Fibroblast of lung (primary cell): ENCODE data around the gene FRS3. TPM values are rescaled to one million over a fixed set of nuclear protein-coding genes. Genes with fewer than 3 reads are reported as not detected.
A peak's percentile ranks its signal among the peaks of the same experiment; 100 is the strongest.

ENCODE experiments used
- DNase-seq, 2 donors: peaks; one replicate each; pipeline versions ENCODE4 v3.0.0 to v3.0.0-alpha.2; 2010; ENCODE audit warnings: low read depth in 2 of 2
- H2AFZ ChIP-seq: 2 replicates; pipeline ENCODE4 v1.5.1; 2012; ENCODE audit warnings: low read length, control low read depth, inconsistent platforms
- H3K27ac ChIP-seq: 2 replicates; pipeline ENCODE4 v1.5.1; 2011; ENCODE audit warnings: low read length, control low read depth; ENCODE audit not compliant: insufficient read depth
- H3K27me3 ChIP-seq: 2 replicates; pipeline ENCODE4 v1.5.1; 2011; ENCODE audit warnings: mild to moderate bottlenecking, low read length; ENCODE audit not compliant: control insufficient read depth, insufficient read depth
- H3K36me3 ChIP-seq: 2 replicates; pipeline ENCODE4 v1.5.1; 2011; ENCODE audit warnings: low read length; ENCODE audit not compliant: control insufficient read depth, insufficient read depth
- H3K4me1 ChIP-seq: 2 replicates; pipeline ENCODE4 v1.5.1; 2011; ENCODE audit warnings: low read length; ENCODE audit not compliant: control insufficient read depth, insufficient read depth; ENCODE audit errors: extremely low read depth
- H3K4me2 ChIP-seq: 2 replicates; pipeline ENCODE4 v1.5.1; 2011; ENCODE audit warnings: low read length, control low read depth; ENCODE audit not compliant: insufficient read depth; ENCODE audit errors: extremely low read depth
- H3K4me3 ChIP-seq, 4 experiments: fragments of 200-600 bp in 1 of 4; sonication (generic) in 1 of 4; replicated peaks in 1 of 4; 2 replicates each; pipeline ENCODE4 v1.5.1; 2011 to 2016; ENCODE audit warnings: low read length in 4 of 4, low read depth in 3 of 4, mild to moderate bottlenecking in 3 of 4, control low read depth in 2 of 4, inconsistent platforms in 1 of 4, mixed read lengths in 1 of 4; ENCODE audit not compliant: insufficient read depth in 1 of 4; ENCODE audit errors: control extremely low read depth in 1 of 4
- H3K79me2 ChIP-seq: 2 replicates; pipeline ENCODE4 v1.5.1; 2012; ENCODE audit warnings: mild to moderate bottlenecking, low read length, inconsistent platforms; ENCODE audit not compliant: control insufficient read depth, insufficient read depth
- H3K9ac ChIP-seq: 2 replicates; pipeline ENCODE4 v1.5.1; 2011; ENCODE audit warnings: mild to moderate bottlenecking, low read length, control low read depth; ENCODE audit not compliant: insufficient read depth
- H3K9me3 ChIP-seq: 2 replicates; pipeline ENCODE4 v1.5.1; 2012; ENCODE audit warnings: low read depth, low read length; ENCODE audit not compliant: control insufficient read depth, insufficient read depth
- H4K20me1 ChIP-seq: 2 replicates; pipeline ENCODE4 v1.5.1; 2011; ENCODE audit warnings: low read length; ENCODE audit not compliant: control insufficient read depth, insufficient read depth; ENCODE audit errors: extremely low read depth
- CTCF ChIP-seq, 2 donors: IDR thresholded peaks in 1 of 2; conservative IDR thresholded peaks in 1 of 2; 1 replicate in 1 of 2; 2 replicates in 1 of 2; pipeline ENCODE4 v1.5.1; 2011 to 2012; ENCODE audit warnings: low read length in 2 of 2, control low read depth in 1 of 2, inconsistent platforms in 1 of 2, low read depth in 1 of 2, mild to moderate bottlenecking in 1 of 2
- EZH2 ChIP-seq: IDR thresholded peaks from 2 replicates; pipeline ENCODE4 v1.5.1; 2012; ENCODE audit warnings: low read length, control low read depth, mild to moderate bottlenecking; ENCODE audit errors: missing control alignments
- polyA plus RNA-seq, 2 donors: library from polyadenylated mRNA; depleted of rRNA in 1 of 2; stranded (reverse) in 1 of 2; unstranded in 1 of 2; fragments of >200 nt; gene quantifications; 2 replicates each; pipeline ENCODE4 v1.2.1, GENCODE V29; 2011 to 2012; ENCODE audit warnings: missing spikeins in 1 of 2
- total RNA-seq: library from RNA; depleted of rRNA; stranded (reverse); fragments of >200 nt; gene quantifications from 2 replicates; pipeline ENCODE4 v1.2.1, GENCODE V29; 2014

FRS3 gene
- total and polyA plus RNA-seq, 2 donors (not counting 1 experiment from before 2014, with no cell fraction given) = 1.8 to 2.4 TPM

GRCh38 chr6:41732591-41733359 is 46.9 kb downstream of the FRS3 start:
- TF ChIP-seq CTCF (conservative IDR thresholded peaks at IDR 0.05 in 1 of 2, IDR thresholded peaks at IDR 0.05 in 1 of 2; ENCODE audit: low read depth in 1 of 2, low read length in 2 of 2) = no peak
- TF ChIP-seq EZH2 = no peak
- H3K79me2 ChIP-seq = no peaks in the 10 kb centered on the region
- DNase-seq = no peak
- H3K4me1 ChIP-seq = peaks cover 3% of the 10 kb centered on the region
- no peaks in the 10 kb centered on the region for H3K36me3 ChIP-seq
- H3K9me3 ChIP-seq = no peaks in the 10 kb centered on the region
- H3K9ac ChIP-seq = no peak overlapping the region
- H3K27me3 ChIP-seq = no peaks in the 10 kb centered on the region
- no peaks in the 10 kb centered on the region for H4K20me1 ChIP-seq
- peak overlapping the region in 1 of 4 experiments; percentile 74 for H3K4me3 ChIP-seq
- no peak overlapping the region for H3K27ac ChIP-seq
- no peak overlapping the region for H3K4me2 ChIP-seq
- H2AFZ ChIP-seq = no peak overlapping the region

- TF ChIP-seq EZH2 (no peak), CTCF (conservative IDR thresholded peaks at IDR 0.05 in 1 of 2, IDR thresholded peaks at IDR 0.05 in 1 of 2; ENCODE audit: low read depth in 1 of 2, low read length in 2 of 2) (no peak)
- no peak overlapping the region for H3K4me3 ChIP-seq
- H4K20me1 ChIP-seq = no peaks in the 10 kb centered on the region
- H3K9me3 ChIP-seq = no peaks in the 10 kb centered on the region
- no peak overlapping the region for H2AFZ ChIP-seq
- no peaks in the 10 kb centered on the region for H3K27me3 ChIP-seq
- no peaks in the 10 kb centered on the region for H3K36me3 ChIP-seq
- no peak overlapping the region for H3K4me2 ChIP-seq
- H3K9ac ChIP-seq = no peak overlapping the region
- peaks cover 3% of the 10 kb centered on the region for H3K4me1 ChIP-seq
- DNase-seq = no peak
- no peaks in the 10 kb centered on the region for H3K79me2 ChIP-seq
- H3K27ac ChIP-seq = no peak overlapping the region
These were observed 47.6 kb downstream of the FRS3 start for GRCh38 chr6:41732149-41732548.

GRCh38 chr6:41731561-41732086 is 48.1 kb downstream of the FRS3 start:
- H3K79me2 ChIP-seq = no peaks in the 10 kb centered on the region
- peaks cover 3% of the 10 kb centered on the region for H3K4me1 ChIP-seq
- H2AFZ ChIP-seq = no peak overlapping the region
- no peak for DNase-seq
- H3K36me3 ChIP-seq = no peaks in the 10 kb centered on the region
- no peaks in the 10 kb centered on the region for H4K20me1 ChIP-seq
- H3K4me3 ChIP-seq = no peak overlapping the region
- no peaks in the 10 kb centered on the region for H3K9me3 ChIP-seq
- H3K9ac ChIP-seq = no peak overlapping the region
- no peak overlapping the region for H3K27ac ChIP-seq
- TF ChIP-seq EZH2 = no peak
- no peak for TF ChIP-seq CTCF (conservative IDR thresholded peaks at IDR 0.05 in 1 of 2, IDR thresholded peaks at IDR 0.05 in 1 of 2; ENCODE audit: low read depth in 1 of 2, low read length in 2 of 2)
- H3K27me3 ChIP-seq = no peaks in the 10 kb centered on the region
- no peak overlapping the region for H3K4me2 ChIP-seq
